ENCODE measurements around the gene FNIP1. TPM values are rescaled to one million over a fixed set of nuclear protein-coding genes. Genes with fewer than 3 reads are reported as not detected.

Gene FNIP1
- total and polyA plus RNA-seq, 9 of the 15 experiments (the other 6 are each of a cell fraction or from before 2014, with no cell fraction given), result 5.0 to 32.8 (median 18.4) TPM

- TF ChIP-seq, protein P1, sequence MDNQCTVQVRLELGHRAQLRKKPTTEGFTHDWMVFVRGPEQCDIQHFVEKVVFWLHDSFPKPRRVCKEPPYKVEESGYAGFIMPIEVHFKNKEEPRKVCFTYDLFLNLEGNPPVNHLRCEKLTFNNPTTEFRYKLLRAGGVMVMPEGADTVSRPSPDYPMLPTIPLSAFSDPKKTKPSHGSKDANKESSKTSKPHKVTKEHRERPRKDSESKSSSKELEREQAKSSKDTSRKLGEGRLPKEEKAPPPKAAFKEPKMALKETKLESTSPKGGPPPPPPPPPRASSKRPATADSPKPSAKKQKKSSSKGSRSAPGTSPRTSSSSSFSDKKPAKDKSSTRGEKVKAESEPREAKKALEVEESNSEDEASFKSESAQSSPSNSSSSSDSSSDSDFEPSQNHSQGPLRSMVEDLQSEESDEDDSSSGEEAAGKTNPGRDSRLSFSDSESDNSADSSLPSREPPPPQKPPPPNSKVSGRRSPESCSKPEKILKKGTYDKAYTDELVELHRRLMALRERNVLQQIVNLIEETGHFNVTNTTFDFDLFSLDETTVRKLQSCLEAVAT (IDR thresholded peaks at IDR 0.05), result peak in 1 of 2 experiments; percentile 33; a peak in 1 of 4 replicates
- TF ChIP-seq MAFK (IDR thresholded peaks at IDR 0.05; ENCODE audit: low read length), result no peak
- TF ChIP-seq, protein P2, sequence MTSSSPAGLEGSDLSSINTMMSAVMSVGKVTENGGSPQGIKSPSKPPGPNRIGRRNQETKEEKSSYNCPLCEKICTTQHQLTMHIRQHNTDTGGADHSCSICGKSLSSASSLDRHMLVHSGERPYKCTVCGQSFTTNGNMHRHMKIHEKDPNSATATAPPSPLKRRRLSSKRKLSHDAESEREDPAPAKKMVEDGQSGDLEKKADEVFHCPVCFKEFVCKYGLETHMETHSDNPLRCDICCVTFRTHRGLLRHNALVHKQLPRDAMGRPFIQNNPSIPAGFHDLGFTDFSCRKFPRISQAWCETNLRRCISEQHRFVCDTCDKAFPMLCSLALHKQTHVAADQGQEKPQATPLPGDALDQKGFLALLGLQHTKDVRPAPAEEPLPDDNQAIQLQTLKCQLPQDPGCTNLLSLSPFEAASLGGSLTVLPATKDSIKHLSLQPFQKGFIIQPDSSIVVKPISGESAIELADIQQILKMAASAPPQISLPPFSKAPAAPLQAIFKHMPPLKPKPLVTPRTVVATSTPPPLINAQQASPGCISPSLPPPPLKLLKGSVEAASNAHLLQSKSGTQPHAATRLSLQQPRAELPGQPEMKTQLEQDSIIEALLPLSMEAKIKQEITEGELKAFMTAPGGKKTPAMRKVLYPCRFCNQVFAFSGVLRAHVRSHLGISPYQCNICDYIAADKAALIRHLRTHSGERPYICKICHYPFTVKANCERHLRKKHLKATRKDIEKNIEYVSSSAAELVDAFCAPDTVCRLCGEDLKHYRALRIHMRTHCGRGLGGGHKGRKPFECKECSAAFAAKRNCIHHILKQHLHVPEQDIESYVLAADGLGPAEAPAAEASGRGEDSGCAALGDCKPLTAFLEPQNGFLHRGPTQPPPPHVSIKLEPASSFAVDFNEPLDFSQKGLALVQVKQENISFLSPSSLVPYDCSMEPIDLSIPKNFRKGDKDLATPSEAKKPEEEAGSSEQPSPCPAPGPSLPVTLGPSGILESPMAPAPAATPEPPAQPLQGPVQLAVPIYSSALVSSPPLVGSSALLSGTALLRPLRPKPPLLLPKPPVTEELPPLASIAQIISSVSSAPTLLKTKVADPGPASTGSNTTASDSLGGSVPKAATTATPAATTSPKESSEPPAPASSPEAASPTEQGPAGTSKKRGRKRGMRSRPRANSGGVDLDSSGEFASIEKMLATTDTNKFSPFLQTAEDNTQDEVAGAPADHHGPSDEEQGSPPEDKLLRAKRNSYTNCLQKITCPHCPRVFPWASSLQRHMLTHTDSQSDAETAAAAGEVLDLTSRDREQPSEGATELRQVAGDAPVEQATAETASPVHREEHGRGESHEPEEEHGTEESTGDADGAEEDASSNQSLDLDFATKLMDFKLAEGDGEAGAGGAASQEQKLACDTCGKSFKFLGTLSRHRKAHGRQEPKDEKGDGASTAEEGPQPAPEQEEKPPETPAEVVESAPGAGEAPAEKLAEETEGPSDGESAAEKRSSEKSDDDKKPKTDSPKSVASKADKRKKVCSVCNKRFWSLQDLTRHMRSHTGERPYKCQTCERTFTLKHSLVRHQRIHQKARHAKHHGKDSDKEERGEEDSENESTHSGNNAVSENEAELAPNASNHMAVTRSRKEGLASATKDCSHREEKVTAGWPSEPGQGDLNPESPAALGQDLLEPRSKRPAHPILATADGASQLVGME (CRISPR knock-in tag; IDR thresholded peaks at IDR 0.05), result no peak
- TF ChIP-seq, protein P3, sequence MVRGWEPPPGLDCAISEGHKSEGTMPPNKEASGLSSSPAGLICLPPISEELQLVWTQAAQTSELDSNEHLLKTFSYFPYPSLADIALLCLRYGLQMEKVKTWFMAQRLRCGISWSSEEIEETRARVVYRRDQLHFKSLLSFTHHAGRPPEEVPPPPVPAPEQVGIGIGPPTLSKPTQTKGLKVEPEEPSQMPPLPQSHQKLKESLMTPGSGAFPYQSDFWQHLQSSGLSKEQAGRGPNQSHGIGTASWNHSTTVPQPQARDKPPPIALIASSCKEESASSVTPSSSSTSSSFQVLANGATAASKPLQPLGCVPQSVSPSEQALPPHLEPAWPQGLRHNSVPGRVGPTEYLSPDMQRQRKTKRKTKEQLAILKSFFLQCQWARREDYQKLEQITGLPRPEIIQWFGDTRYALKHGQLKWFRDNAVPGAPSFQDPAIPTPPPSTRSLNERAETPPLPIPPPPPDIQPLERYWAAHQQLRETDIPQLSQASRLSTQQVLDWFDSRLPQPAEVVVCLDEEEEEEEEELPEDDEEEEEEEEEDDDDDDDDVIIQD (CRISPR knock-in tag; IDR thresholded peaks at IDR 0.05), result no peak
- no peak for TF ChIP-seq TCFL5 (CRISPR knock-in tag; conservative IDR thresholded peaks at IDR 0.05)
- TF ChIP-seq, protein P4, sequence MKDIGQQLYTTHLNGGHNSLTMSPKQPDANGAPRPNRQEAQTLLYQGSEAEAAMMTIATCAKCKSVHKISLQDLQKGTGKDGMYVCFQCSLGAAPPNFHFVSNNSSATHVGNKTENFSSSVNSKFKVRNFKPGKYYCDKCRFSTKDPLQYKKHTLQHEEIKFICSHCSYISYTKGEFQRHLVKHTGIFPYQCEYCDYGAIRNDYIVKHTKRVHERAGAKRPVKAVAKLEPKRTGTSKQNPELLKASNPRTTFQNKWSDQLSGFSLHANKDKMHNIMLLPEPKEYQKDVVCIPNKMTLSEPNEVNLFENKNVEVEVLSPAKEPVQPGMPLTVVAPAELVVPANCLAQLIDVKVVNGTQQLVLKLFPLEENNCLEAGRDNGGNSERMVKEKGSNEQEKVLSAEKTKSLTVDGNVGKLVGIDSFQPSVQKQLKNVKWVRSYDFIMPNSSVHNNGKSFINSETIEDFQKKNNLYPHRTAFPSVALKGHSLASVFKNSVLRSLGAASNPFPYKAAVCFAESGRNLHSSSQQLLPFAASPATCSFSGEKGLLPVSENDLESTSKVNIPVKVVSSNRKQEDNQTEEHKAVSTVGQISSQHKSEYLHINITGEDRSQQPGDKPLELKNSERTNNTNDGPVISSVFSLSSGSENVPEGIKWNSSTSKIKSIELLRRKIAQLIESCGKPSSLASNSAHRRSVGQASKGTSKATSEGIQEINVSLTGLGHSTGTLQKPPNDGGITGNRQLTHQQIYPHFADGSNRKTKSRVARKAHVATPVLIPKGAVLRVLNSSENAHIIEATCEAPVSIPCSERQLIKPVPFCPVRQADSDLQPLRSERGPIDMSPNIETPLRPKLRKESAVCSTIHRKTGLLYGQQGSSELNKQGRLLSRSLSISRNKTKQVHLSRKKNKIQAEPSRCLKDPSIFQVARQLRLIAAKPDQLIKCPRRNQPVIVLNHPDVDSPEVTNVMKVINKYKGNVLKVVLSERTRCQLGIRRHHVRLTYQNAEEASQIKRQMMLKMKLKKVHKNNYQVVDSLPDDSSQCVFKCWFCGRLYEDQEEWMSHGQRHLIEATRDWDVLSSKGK (CRISPR knock-in tag; IDR thresholded peaks at IDR 0.05), result no peak
- TF ChIP-seq DLX4 (CRISPR knock-in tag; IDR thresholded peaks at IDR 0.05), result no peak
- TF ChIP-seq SMAD1 (IDR thresholded peaks at IDR 0.05; ENCODE audit: low read depth, low read length, partially characterized antibody), result peak; percentile 61
- no peak for TF ChIP-seq PURB (CRISPR knock-in tag; IDR thresholded peaks at IDR 0.05; ENCODE audit: low read depth)
- TF ChIP-seq HMG20B (CRISPR knock-in tag; IDR thresholded peaks at IDR 0.05), result no peak
- TF ChIP-seq RAD21 (CRISPR knock-in tag; conservative IDR thresholded peaks at IDR 0.05 in 1 of 2, IDR thresholded peaks at IDR 0.05 in 1 of 2), result no peak
These were observed 161.7 kb downstream of the FNIP1 start, which contains the start of gene RAPGEF6 (continued) for GRCh38 chr5:131634996-131635683.

Data from K562 (cell line).